Memory B cell (primary cell): ENCODE results near the gene CFAP298.
"Not testable (repeated sequence)": the region's sequence is repeated elsewhere in the genome, so short reads cannot be mapped to it uniquely, and the experiment has no call there.

Experiments used
- ATAC-seq: fragments of 150-1000 bp; cut with Tn5 transposase; 2 replicates; pipeline ENCODE4 v1.10.0; 2021; ENCODE audit warnings: low read depth, mild to moderate bottlenecking, moderate library complexity
- DNase-seq, 2 donors: peaks; one replicate each; pipeline ENCODE4 v3.0.0; 2022; ENCODE audit warnings: low spot score in 2 of 2
- H3K27ac Mint-ChIP-seq: one replicate; pipeline ENCODE4 v1.8.0; 2022; ENCODE audit warnings: mild to moderate bottlenecking, moderate library complexity, mixed read lengths
- H3K27me3 Mint-ChIP-seq: one replicate; pipeline ENCODE4 v1.8.0; 2022; ENCODE audit warnings: mixed read lengths
- H3K36me3 Mint-ChIP-seq: one replicate; pipeline ENCODE4 v1.8.0; 2022; ENCODE audit warnings: mild to moderate bottlenecking, mixed read lengths
- H3K4me1 Mint-ChIP-seq: one replicate; pipeline ENCODE4 v1.8.0; 2022; ENCODE audit warnings: mixed read lengths
- H3K4me3 Mint-ChIP-seq: one replicate; pipeline ENCODE4 v1.8.0; 2022; ENCODE audit warnings: mild to moderate bottlenecking, moderate library complexity, mixed read lengths
- H3K9me3 Mint-ChIP-seq: one replicate; pipeline ENCODE4 v1.8.0; 2022; ENCODE audit warnings: mixed read lengths

Gene CFAP298, protein sequence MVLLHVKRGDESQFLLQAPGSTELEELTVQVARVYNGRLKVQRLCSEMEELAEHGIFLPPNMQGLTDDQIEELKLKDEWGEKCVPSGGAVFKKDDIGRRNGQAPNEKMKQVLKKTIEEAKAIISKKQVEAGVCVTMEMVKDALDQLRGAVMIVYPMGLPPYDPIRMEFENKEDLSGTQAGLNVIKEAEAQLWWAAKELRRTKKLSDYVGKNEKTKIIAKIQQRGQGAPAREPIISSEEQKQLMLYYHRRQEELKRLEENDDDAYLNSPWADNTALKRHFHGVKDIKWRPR

DNA sequence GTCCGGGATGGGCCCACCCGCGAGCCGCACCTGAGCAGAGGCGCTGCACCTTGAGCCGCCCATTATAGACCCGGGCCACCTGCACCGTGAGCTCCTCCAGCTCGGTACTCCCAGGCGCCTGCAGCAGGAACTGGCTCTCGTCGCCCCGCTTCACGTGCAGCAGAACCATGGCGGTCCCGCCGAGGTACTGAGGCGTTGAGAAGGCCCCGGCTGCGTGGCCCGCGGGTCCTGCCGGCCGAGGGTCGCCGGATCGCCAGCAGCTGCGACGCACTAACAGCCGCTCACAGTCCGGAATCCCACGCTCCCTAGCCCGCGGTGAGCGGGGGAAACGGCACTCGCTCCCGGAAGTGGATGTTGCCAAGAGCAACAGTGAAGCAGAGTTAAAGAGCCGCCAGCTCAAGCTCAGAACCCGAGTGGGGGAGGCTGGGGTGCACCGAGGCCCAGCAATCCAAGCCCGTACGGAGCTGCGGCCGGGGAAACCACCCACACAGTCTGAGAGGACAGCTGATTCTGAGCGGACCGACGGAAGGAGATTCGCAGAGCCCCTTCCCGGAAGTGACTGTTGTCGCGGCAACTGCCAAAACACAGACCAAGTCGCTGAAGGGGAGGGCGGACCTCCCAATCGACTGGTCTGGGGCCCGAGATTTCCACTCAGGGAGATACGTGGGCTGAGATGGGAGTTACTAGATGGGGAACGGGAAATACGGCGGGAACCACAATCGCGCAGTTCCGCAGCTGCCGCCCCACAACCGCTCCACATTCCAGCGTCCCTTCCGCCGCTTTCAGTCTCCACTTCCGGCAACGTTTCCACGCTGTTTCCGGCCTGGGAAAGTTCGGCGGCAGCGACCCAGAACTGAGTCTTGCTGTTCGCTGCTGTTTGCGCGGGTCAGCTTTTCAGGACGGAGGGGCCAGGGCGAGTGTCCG is at the start of gene CFAP298:
CFAP298 (minus strand) TSS at position 303 of the 924 bp plus-strand sequence; CDS start at position 169, 134 bp downstream.
- Mint-ChIP-seq H3K27ac (peak within 1 kb of the TSS; percentile 97), H3K4me3 (peak within 1 kb of the TSS; percentile 90), H3K9me3 (no peaks in the 10 kb centered on the region), H3K36me3 (peaks cover 10% of the 10 kb centered on the region), H3K27me3 (peaks cover 3% of the 10 kb centered on the region), H3K4me1 (peaks cover 5% of the 10 kb centered on the region)
- DNase-seq: peak; percentile 88
- peak; percentile 90 for ATAC-seq

DNA sequence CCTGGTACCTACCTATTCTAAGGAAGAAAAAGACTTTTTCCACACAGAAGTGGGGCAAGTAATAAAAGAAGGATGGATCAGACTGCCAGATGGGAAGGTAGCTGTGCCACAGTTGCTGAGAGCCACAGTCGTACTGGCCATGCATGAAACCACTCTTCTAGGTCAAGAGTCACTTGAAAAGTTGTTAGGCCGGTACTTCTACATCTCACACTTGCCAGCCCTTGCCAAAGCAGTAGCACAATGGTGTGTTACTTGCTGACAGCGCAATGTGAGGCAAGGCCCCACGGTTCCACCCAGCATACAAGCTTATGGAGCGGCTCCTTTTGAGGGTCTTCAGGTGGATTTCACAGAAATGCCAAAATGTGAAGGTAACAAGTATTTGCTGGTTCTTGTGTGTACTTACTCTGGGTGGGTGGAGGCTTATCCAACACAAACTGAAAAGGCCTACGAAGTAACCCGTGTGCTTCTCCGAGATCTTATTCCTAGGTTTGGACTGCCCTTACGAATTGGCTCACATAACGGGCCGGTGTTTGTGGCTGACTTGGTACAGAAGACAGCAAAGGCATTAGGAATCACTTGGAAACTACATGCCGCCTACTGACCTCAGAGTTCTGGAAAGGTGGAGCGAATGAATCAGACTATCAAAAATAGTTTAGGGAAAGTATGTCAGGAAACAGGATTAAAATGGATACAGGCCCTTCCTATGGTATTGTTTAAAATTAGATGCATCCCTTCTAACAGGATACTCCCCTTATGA is 49.0 kb upstream of the CFAP298 start:
- not testable (repeated sequence) for ATAC-seq, DNase-seq, H3K4me1 Mint-ChIP-seq, H3K27ac Mint-ChIP-seq, H3K4me3 Mint-ChIP-seq, H3K27me3 Mint-ChIP-seq, H3K9me3 Mint-ChIP-seq
- peaks cover 61% of the 10 kb centered on the region for H3K36me3 Mint-ChIP-seq

DNA sequence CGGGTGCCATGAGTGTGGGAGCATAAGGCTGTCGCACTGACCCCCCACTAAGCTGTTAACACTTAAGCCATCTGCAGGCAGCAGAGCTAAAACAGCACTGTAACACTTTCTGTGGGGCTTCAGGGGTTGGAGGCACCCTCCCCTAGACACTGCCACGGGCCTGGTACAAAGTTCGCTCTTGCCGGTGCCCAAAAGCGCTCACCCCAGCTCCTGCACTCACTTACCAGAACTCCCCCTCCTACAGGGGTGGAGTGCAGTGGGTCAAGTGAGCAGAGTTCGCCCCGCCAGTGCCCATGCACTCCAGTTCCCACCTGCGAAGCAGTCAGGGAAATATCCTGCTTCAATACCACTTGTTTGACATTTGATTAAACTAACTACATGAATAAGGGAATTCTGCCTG is 46.3 kb upstream of the CFAP298 start:
- ATAC-seq (no peak), DNase-seq (no peak)
- Mint-ChIP-seq H3K27me3 (no peaks in the 10 kb centered on the region), H3K9me3 (peaks cover 2% of the 10 kb centered on the region), H3K36me3 (peaks cover 35% of the 10 kb centered on the region), H3K4me3 (no peak overlapping the region), H3K4me1 (no peaks in the 10 kb centered on the region), H3K27ac (no peak overlapping the region)

DNA sequence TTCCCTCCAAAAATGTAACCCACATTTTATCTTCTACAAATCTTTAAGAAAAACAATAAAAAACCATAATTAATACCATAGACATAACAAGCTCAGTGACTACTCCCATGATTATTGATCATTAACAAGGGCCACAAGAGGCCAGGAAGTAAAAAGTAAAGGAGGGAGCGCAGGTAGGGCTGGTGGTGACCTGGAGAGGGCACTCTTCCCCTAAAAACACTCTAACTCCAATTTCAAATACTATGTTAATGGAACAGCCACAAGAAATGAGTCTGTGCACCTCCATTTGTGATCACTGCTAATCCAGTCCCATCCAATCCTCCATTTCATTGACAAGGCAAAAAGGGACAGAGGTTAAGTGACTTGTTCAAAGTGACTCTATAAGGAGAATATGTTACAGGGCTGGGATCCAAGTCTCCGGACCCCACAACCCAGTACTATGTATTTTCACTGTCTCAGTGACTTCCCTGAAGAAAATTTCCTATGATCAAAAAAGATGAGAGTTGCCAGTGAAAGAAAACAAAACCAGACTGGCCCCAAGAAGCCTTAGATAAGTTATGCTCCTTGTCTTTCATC is 41.2 kb upstream of the CFAP298 start:
- no peaks in the 10 kb centered on the region for H3K27me3 Mint-ChIP-seq
- peak; percentile 70 for ATAC-seq
- H3K36me3 Mint-ChIP-seq: peaks cover 15% of the 10 kb centered on the region
- peaks cover 3% of the 10 kb centered on the region for H3K4me1 Mint-ChIP-seq
- H3K9me3 Mint-ChIP-seq: peaks cover 1% of the 10 kb centered on the region
- H3K27ac Mint-ChIP-seq: no peak overlapping the region
- no peak overlapping the region for H3K4me3 Mint-ChIP-seq
- DNase-seq: peak; percentile 18 to 28

DNA sequence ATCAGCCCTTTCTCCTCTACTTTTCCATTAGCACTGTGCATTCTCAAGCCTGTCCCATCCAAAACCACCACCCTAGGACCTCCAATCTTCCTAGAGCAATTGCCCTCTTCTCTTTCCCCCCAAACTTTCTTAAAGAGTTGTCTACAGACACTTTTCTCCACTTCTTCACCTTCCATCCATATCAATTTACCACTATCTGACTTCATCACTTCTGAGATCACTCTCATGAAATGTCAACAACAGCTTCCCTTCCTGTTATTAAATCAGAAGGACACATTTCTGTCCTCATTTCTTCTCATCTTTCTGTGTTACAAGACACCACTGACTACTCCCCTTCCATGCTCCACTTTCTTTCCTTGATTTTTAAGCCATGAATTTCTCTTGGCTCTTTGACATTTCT is 36.0 kb upstream of the CFAP298 start:
- H3K36me3 Mint-ChIP-seq: peaks cover 10% of the 10 kb centered on the region
- ATAC-seq (no peak), DNase-seq (no peak)
- no peak overlapping the region for H3K27ac Mint-ChIP-seq
- no peaks in the 10 kb centered on the region for H3K4me1 Mint-ChIP-seq
- H3K27me3 Mint-ChIP-seq: no peaks in the 10 kb centered on the region
- no peaks in the 10 kb centered on the region for H3K9me3 Mint-ChIP-seq
- H3K4me3 Mint-ChIP-seq: no peak overlapping the region

DNA sequence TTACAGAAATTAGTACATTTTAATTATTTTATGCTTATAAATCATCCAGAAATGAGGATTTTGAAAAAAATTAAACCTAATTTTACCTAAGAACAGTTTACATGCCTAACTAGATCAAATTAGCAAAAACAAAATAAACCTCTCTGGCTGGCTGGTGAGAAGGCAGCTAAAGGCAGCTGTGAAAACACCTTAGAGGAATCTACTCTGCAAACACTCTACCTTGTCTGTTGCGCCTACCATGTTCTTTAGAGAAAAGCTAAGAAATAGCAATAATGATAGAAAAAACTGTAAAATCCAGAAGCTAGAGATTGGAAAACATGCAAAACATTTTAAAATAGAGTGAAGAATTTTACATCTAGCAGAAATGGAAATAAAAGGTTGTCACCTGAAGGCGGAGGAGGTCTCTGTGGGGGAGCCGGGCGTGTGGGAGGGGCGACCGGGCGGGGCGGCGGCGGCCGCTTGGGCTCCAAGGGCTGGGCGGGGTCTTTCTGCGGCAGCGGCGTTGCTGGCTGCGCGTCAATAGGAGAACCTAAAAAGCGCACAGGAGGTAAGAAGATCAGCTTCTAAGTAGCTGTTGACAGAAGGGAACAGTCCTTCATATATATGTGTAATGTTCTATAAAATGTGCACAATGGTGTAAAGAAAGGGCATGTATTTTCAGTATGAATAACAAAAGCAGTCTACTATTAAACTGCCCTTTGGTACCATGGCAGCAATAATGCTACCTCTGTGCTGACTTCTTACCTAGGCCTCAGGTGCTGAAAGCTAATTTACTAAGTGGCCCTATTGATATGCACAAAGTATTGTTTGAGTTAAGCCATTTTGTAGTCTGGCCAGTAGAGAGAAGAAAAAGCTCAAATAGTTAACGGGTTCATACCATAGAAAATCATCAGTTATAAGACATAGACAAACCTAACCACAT is 33.3 kb upstream of the CFAP298 start:
- H3K9me3 Mint-ChIP-seq: no peaks in the 10 kb centered on the region
- DNase-seq (no peak), ATAC-seq (no peak)
- H3K4me3 Mint-ChIP-seq: no peak overlapping the region
- no peaks in the 10 kb centered on the region for H3K27me3 Mint-ChIP-seq
- no peaks in the 10 kb centered on the region for H3K4me1 Mint-ChIP-seq
- H3K27ac Mint-ChIP-seq: no peak overlapping the region
- H3K36me3 Mint-ChIP-seq: peaks cover 12% of the 10 kb centered on the region

DNA sequence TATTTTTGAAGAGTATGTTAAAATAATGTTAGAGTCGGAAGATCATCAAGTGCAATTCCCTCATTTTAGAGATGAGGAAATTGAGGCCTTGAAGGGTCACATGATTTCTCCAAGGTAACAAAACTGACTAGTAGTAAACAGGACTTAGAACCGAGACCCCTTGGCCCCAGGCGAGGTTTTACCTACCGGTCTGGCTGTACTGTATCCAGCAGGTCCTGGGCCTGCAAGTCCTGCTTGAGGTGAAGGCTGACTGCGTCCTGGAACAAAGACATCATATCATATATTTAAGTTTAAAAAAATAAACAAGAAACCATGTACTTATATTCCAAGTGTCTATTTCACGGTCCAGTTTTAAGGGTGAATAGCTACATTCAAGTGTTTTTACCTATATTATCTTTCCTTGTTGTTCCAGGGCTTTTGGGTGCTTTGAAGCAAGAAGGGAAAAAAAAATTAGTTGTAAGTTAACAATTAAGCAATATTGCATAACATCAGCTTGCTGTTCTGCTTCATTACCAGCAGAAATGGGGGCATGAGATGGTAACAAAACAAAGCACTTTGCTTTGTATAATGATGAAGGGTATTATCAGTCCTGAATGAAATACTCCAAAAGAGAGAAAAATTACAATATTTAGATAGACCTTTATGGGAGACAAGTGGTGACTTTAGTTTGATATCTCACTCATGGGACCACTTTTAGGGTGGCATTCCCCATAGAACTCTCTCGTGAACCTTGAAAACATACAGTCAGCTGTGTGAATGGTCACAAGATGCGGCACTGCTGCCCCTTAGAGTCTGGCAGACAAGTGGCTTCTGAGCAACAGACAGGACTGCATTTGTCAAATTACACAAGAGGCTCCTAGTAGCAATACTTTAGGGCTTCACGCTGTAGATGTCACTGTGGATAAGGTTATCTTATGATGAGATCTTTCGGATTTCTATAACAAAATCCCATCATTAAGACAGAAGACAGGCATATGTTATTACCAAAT is 29.8 kb upstream of the CFAP298 start:
- DNase-seq: no peak
- H3K9me3 Mint-ChIP-seq: no peaks in the 10 kb centered on the region
- H3K27me3 Mint-ChIP-seq: no peaks in the 10 kb centered on the region
- H3K27ac Mint-ChIP-seq: no peak overlapping the region
- ATAC-seq: no peak
- H3K36me3 Mint-ChIP-seq: peaks cover 17% of the 10 kb centered on the region
- no peaks in the 10 kb centered on the region for H3K4me1 Mint-ChIP-seq
- H3K4me3 Mint-ChIP-seq: no peak overlapping the region

DNA sequence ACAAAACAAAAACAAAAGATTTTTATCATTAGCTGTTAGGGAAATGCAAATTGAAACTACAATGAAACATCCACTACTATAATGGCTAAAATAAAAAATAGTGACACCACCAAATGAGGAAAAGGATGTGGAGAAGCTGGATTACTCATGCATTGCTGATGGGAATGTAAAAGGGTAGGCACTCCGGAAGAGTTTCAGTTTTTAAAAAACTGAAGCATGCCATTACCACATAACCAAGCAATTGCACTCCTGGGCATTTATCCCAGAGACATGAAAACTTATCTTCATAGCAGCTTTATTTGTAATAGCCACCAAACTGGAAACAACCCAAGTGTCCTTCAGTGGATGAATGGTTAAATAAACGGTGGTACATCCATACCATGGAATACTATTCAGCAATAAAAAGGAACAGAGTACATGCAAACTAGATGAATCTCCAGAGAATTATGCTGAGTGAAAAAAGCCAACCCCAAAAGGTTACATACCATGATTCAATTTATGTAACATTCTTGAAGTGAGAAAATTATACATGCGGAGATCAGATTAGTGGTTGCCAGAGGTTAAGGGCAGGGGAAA is 14.5 kb upstream of the CFAP298 start:
- Mint-ChIP-seq H3K4me1 (no peaks in the 10 kb centered on the region), H3K36me3 (peaks cover 10% of the 10 kb centered on the region), H3K27me3 (peaks cover 8% of the 10 kb centered on the region), H3K9me3 (peaks cover 3% of the 10 kb centered on the region), H3K4me3 (no peak overlapping the region), H3K27ac (no peak overlapping the region)
- ATAC-seq (no peak), DNase-seq (no peak)

DNA sequence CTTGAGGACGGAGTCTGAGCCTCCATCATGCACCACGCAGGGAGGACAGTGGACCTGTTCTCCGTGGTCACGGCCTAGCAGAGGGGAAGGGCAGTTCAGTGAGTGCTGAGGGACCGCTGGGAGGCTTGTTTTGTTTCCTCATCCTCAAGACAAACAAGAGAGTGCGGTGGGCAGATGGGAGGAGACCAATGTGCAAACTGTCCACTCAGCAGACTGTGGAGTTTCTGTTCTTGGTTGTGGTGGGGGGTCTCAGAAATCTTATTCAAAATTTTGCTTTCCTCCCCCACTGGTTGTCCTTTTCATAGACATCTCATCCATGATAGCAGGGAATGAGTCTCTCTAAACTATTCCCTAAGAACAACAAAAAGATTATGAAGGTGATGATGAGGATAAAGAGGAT is 6.0 kb upstream of the CFAP298 start:
- not testable (repeated sequence) for ATAC-seq, H3K9me3 Mint-ChIP-seq, H3K27ac Mint-ChIP-seq, H3K4me3 Mint-ChIP-seq, DNase-seq, H3K36me3 Mint-ChIP-seq, H3K4me1 Mint-ChIP-seq
- peaks cover 12% of the 10 kb centered on the region for H3K27me3 Mint-ChIP-seq

DNA sequence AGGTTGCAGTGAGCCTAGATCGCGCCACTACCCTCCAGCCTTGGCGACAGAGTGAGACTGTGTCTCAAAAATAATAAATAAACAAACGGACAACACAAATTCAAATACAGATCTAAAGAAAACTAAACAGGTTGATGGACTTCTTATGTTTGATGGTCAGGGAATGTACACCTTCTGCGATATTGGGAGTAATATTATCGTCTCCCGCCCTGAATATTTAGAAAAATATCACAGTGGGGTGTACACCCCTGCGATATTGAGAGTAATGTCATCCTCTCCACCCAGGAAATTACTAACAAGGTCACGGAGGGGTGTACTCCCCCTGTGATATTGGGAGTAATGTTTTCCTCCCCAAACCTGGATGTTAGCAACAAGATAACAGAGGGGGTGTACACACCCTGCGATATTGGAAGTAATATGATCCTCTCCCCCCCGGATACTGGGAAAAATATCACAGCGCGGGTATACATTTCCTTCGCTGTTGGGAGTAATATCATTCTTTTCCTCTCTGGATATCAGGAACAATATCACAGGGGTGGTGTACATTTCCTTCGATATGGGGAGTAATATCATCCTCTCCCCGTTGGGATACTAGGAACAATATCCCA is 1.4 kb upstream of the CFAP298 start:
- Mint-ChIP-seq H3K36me3 (peaks cover 6% of the 10 kb centered on the region), H3K4me3 (peak overlapping the region; percentile 90), H3K27me3 (peaks cover 4% of the 10 kb centered on the region), H3K4me1 (peaks cover 5% of the 10 kb centered on the region), H3K27ac (peak overlapping the region; percentile 97), H3K9me3 (no peaks in the 10 kb centered on the region)
- DNase-seq (no peak), ATAC-seq (no peak)

DNA sequence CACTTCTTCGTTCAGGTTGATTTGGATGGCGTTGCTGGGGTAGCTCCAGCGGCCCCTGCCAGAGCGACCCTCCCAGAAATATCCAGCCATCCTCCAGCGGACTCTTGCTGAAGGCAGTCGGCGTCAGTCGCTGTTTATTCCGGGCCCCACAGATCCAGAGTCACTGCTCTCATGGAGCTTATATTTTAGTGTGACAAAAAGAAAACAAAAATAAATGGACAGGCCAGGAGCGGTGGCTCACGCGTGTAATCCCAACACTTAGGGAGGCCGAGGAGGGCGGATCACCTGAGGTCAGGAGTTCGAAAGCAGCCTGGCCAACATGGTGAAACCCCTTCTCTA is 791 bp upstream of the CFAP298 start:
- peak overlapping the region; percentile 97 for H3K27ac Mint-ChIP-seq
- DNase-seq (no peak), ATAC-seq (peak; percentile 2)
- peaks cover 3% of the 10 kb centered on the region for H3K27me3 Mint-ChIP-seq
- H3K9me3 Mint-ChIP-seq: no peaks in the 10 kb centered on the region
- peaks cover 6% of the 10 kb centered on the region for H3K36me3 Mint-ChIP-seq
- peak overlapping the region; percentile 90 for H3K4me3 Mint-ChIP-seq
- peaks cover 5% of the 10 kb centered on the region for H3K4me1 Mint-ChIP-seq
